Endodermal cell (in vitro differentiated cells): ENCODE data around the gene NAALADL2. TPM values are rescaled to one million over a fixed set of nuclear protein-coding genes. Genes with fewer than 3 reads are reported as not detected.

ENCODE experiments used
- DNase-seq: peaks from one replicate; pipeline ENCODE4 v3.0.0-alpha.2; 2017
- H3K27ac ChIP-seq: 2 replicates; pipeline ENCODE4 v1.5.1; 2013; ENCODE audit warnings: mild to moderate bottlenecking, low read depth, low read length, moderate library complexity
- H3K27me3 ChIP-seq: 2 replicates; pipeline ENCODE4 v1.6.1; 2013; ENCODE audit warnings: mild to moderate bottlenecking, low read length, moderate library complexity; ENCODE audit not compliant: insufficient read depth, control insufficient read depth, poor library complexity, severe bottlenecking
- H3K36me3 ChIP-seq: 2 replicates; pipeline ENCODE4 v1.7.0; 2013; ENCODE audit warnings: mild to moderate bottlenecking, low read length, moderate library complexity; ENCODE audit not compliant: control insufficient read depth, insufficient read depth
- H3K4me1 ChIP-seq: one replicate; pipeline ENCODE4 v1.7.0; 2013; ENCODE audit warnings: low read length; ENCODE audit not compliant: control insufficient read depth, insufficient read depth
- H3K4me3 ChIP-seq: 2 replicates; pipeline ENCODE4 v1.5.1; 2013; ENCODE audit warnings: mild to moderate bottlenecking, low read length, moderate library complexity
- H3K9ac ChIP-seq: 2 replicates; pipeline ENCODE4 v1.6.1; 2013; ENCODE audit warnings: mild to moderate bottlenecking, low read length, moderate library complexity; ENCODE audit not compliant: poor library complexity, severe bottlenecking; ENCODE audit errors: extremely low read depth
- H3K9me3 ChIP-seq: 2 replicates; pipeline ENCODE4 v1.6.1; 2013; ENCODE audit warnings: mild to moderate bottlenecking, low read length, moderate library complexity; ENCODE audit not compliant: control insufficient read depth
- H3K27ac Mint-ChIP-seq: 2 replicates; pipeline ENCODE4 v1.8.0; 2020; ENCODE audit warnings: mixed read lengths
- H3K27me3 Mint-ChIP-seq: 2 replicates; pipeline ENCODE4 v1.8.0; 2021; ENCODE audit warnings: mild to moderate bottlenecking, mixed read lengths; ENCODE audit not compliant: insufficient read depth
- H3K36me3 Mint-ChIP-seq: 2 replicates; pipeline ENCODE4 v1.8.0; 2020; ENCODE audit warnings: low read depth, mixed read lengths
- H3K4me1 Mint-ChIP-seq: 2 replicates; pipeline ENCODE4 v1.8.0; 2020; ENCODE audit warnings: mixed read lengths
- H3K4me3 Mint-ChIP-seq: 2 replicates; pipeline ENCODE4 v1.8.0; 2020; ENCODE audit warnings: mild to moderate bottlenecking, moderate library complexity, mixed read lengths
- H3K9me3 Mint-ChIP-seq: 2 replicates; pipeline ENCODE4 v1.8.0; 2020; ENCODE audit warnings: mild to moderate bottlenecking, mixed read lengths
- WGBS, 2 experiments: methylation state at CpG; one replicate each; pipeline versions ENCODE4 v1.1.5 to v1.1.7; 2013; ENCODE audit warnings: missing lambda C conversion rate in 2 of 2, mixed read lengths in 1 of 2; ENCODE audit not compliant: insufficient coverage in 1 of 2, insufficient read length in 1 of 2; 5-methylcytosine and 5-hydroxymethylcytosine counted together
- total RNA-seq, 2 donors: library from RNA; stranded (reverse); fragmentation: NEBNext Ultra II Directional in 1 of 2; extraction: Animal tissue kit (Norgen Biotek cat#: 25700) in 1 of 2; gene quantifications; 2 replicates in 1 of 2; 3 replicates in 1 of 2; pipeline ENCODE4 v1.2.1, GENCODE V29; 2021
- TF ChIP-seq, protein P1 (sequence below): fragments of 200-600 bp; sonication (generic); conservative IDR thresholded peaks from 2 replicates; pipeline ENCODE4 v1.5.0; 2021; ENCODE audit warnings: antibody characterized with exemption, mild to moderate bottlenecking

Gene NAALADL2
- total RNA-seq, 2 donors from 2014 or later = 1.6 to 1.8 TPM

DNA sequence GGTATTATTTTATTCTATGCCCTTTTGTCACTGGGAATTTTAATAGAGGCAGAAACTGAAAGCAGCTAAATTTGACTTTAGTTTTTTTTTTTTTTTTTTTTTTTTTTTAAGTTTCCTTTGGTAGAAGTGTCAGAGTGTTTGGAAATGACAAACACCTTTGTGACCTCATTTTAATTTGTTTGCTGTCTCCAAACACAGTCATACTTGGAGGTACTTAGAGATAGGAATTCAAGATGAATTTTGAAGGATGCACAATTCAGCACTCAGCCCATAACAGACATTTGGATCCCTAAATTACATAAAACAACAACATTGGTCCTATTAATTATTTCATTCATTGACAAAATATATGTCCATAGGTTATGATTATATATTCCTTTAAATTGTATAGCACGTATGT is 43.4 kb upstream of the NAALADL2 start:
- Histone ChIP-seq H3K36me3 (no peaks in the 10 kb centered on the region), H3K4me3 (no peak overlapping the region), H3K9me3 (no peaks in the 10 kb centered on the region), H3K27ac (no peak overlapping the region), H3K27me3 (no peaks in the 10 kb centered on the region), H3K9ac (no peak overlapping the region), H3K4me1 (no peaks in the 10 kb centered on the region)
- H3K27ac Mint-ChIP-seq = no peak overlapping the region
- H3K27me3 Mint-ChIP-seq = no peaks in the 10 kb centered on the region
- H3K36me3 Mint-ChIP-seq = no peaks in the 10 kb centered on the region
- H3K4me3 Mint-ChIP-seq = no peak overlapping the region
- WGBS, 2 experiments = 100% methylated on average over 1 of the region's 1 CpG; no CpG with 5 or more reads in 1 of the 2 experiments
- TF ChIP-seq, protein P1, sequence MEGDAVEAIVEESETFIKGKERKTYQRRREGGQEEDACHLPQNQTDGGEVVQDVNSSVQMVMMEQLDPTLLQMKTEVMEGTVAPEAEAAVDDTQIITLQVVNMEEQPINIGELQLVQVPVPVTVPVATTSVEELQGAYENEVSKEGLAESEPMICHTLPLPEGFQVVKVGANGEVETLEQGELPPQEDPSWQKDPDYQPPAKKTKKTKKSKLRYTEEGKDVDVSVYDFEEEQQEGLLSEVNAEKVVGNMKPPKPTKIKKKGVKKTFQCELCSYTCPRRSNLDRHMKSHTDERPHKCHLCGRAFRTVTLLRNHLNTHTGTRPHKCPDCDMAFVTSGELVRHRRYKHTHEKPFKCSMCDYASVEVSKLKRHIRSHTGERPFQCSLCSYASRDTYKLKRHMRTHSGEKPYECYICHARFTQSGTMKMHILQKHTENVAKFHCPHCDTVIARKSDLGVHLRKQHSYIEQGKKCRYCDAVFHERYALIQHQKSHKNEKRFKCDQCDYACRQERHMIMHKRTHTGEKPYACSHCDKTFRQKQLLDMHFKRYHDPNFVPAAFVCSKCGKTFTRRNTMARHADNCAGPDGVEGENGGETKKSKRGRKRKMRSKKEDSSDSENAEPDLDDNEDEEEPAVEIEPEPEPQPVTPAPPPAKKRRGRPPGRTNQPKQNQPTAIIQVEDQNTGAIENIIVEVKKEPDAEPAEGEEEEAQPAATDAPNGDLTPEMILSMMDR = no peak
- no peaks in the 10 kb centered on the region for H3K4me1 Mint-ChIP-seq
- DNase-seq = no peak
- peaks cover 3% of the 10 kb centered on the region for H3K9me3 Mint-ChIP-seq

- TF ChIP-seq, protein P1 = no peak
- no peak for DNase-seq
- Histone ChIP-seq H3K9ac (no peak overlapping the region), H3K27ac (no peak overlapping the region), H3K4me3 (no peak overlapping the region), H3K4me1 (no peaks in the 10 kb centered on the region), H3K36me3 (no peaks in the 10 kb centered on the region), H3K27me3 (no peaks in the 10 kb centered on the region), H3K9me3 (no peaks in the 10 kb centered on the region)
- H3K4me3 Mint-ChIP-seq = no peak overlapping the region
- no peaks in the 10 kb centered on the region for H3K36me3 Mint-ChIP-seq
- H3K4me1 Mint-ChIP-seq = no peaks in the 10 kb centered on the region
- no peaks in the 10 kb centered on the region for H3K9me3 Mint-ChIP-seq
- H3K27ac Mint-ChIP-seq = no peak overlapping the region
- H3K27me3 Mint-ChIP-seq = no peaks in the 10 kb centered on the region
- WGBS, 2 experiments = 94 to 100% methylated on average over 1 of the region's 1 CpG
Measured at GRCh38 chr3:174820885-174821284, 38.2 kb upstream of the NAALADL2 start.

DNA sequence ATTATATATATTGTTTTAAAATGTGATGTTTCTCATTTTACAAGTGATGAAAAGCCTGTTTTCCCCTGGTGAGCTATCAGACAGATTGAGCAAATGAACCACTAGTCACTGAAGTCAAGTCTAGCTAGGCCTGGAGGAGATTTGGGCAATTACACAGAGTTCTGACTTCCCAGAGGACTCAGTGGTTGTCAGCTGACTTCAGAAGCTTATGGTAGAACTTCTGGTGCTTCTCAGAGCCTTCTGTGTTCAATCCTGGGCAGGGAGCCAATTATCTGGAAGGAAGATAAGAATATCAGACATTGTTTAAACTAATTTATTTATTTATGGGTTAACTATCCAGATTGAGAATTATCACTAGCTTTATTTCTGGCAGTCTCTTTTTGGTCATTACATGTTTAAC is 37.7 kb upstream of the NAALADL2 start:
- H3K36me3 ChIP-seq = no peaks in the 10 kb centered on the region
- H3K27ac ChIP-seq = no peak overlapping the region
- no peak for DNase-seq
- Mint-ChIP-seq H3K4me1 (no peaks in the 10 kb centered on the region), H3K27ac (no peak overlapping the region), H3K27me3 (no peaks in the 10 kb centered on the region), H3K36me3 (no peaks in the 10 kb centered on the region), H3K9me3 (no peaks in the 10 kb centered on the region), H3K4me3 (no peak overlapping the region)
- no peaks in the 10 kb centered on the region for H3K27me3 ChIP-seq
- H3K4me3 ChIP-seq = no peak overlapping the region
- H3K9ac ChIP-seq = no peak overlapping the region
- H3K9me3 ChIP-seq = no peaks in the 10 kb centered on the region
- TF ChIP-seq, protein P1 = no peak
- H3K4me1 ChIP-seq = no peaks in the 10 kb centered on the region
